B cell (primary cell): ENCODE measurements around the gene DEAF1.

ENCODE experiments used
- CTCF ChIP-seq: fragments of 200-600 bp; IDR thresholded peaks from one replicate; pipeline ENCODE4 v1.8.0; 2022; ENCODE audit warnings: antibody characterized with exemption, mild to moderate bottlenecking
- EZH2 ChIP-seq: IDR thresholded peaks from 2 replicates; pipeline ENCODE4 v1.6.1; 2012; ENCODE audit warnings: borderline replicate concordance, low read depth, mild to moderate bottlenecking, moderate library complexity, low read length; ENCODE audit not compliant: insufficient read depth, poor library complexity, severe bottlenecking

GRCh38 chr11:693887-694562 is 997 bp downstream of the DEAF1 start:
- no peak for TF ChIP-seq CTCF
- TF ChIP-seq EZH2: no peak
